Smooth muscle cell of trachea (primary cell): ENCODE data around the gene SUMO4. TPM values are rescaled to one million over a fixed set of nuclear protein-coding genes. Genes with fewer than 3 reads are reported as not detected.

Experiments
- total RNA-seq: library from RNA; depleted of rRNA; stranded (reverse); fragments of >200 nt; gene quantifications from 2 replicates; pipeline ENCODE4 v1.2.1, GENCODE V29; 2014

The SUMO4 gene
- 1.7 and 3.2 TPM in 2 replicates for total RNA-seq

GRCh38 chr6:149400050-149400449 is at the start of gene SUMO4:
SUMO4 (plus strand) TSS chr6:149400262; CDS start chr6:149400392, 130 bp downstream.

Other genes starting within 250 kb of the SUMO4 start
- 18.4 and 28.4 TPM in 2 replicates for gene TAB2, start 82.5 kb upstream of the SUMO4 start, total RNA-seq
- 0.15 and 0.17 TPM in 2 replicates for gene ZC3H12D, start 84.8 kb downstream of the SUMO4 start, total RNA-seq
- gene PPIL4, start 145.8 kb downstream of the SUMO4 start, total RNA-seq = 30.6 and 49.7 TPM in 2 replicates
- 56.6 and 68.5 TPM in 2 replicates for gene GINM1, start 166.1 kb downstream of the SUMO4 start, total RNA-seq
- 27.3 and 30.7 TPM in 2 replicates for gene KATNA1, start 248.5 kb downstream of the SUMO4 start, total RNA-seq